H1 (cell line): Measurements from ENCODE around the gene NHLRC2. TPM values are rescaled to one million over a fixed set of nuclear protein-coding genes. Genes with fewer than 3 reads are reported as not detected.

Experiments
- CTCF ChIA-PET: fragments of 300-600 bp; sonication (Branson Sonifier 250); formaldehyde crosslinking; loops from one replicate; lab custom pipeline; 2021; ENCODE audit not compliant: partially characterized antibody; lab: Charles Lee
- POLR2A ChIA-PET: fragments of 300-600 bp; sonication (Branson Sonifier 250); formaldehyde crosslinking; loops from one replicate; lab custom pipeline; 2021; ENCODE audit warnings: inconsistent platforms; ENCODE audit not compliant: partially characterized antibody; lab: Charles Lee
- DNase-seq, 2 experiments: peaks; one replicate each; pipeline versions ENCODE4 v3.0.0 to v3.0.0-alpha.2; 2010 to 2022; ENCODE audit warnings: low spot score in 2 of 2, low read depth in 1 of 2, mixed read lengths in 1 of 2
- FAIRE-seq: peaks from 2 replicates; lab custom pipeline; 2011; peaks lifted over from hg19 to GRCh38; lab: Jason Lieb, UNC
- H2AFZ ChIP-seq: 2 replicates; pipeline ENCODE4 v1.8.1; 2012; ENCODE audit warnings: low read length, inconsistent platforms
- H2AK5ac ChIP-seq: 2 replicates; pipeline ENCODE4 v1.6.1; 2013; ENCODE audit warnings: low read depth, low read length
- H2BK120ac ChIP-seq: replicated peaks from 2 replicates; pipeline ENCODE3; 2013; ENCODE audit warnings: low read depth, low read length, inconsistent platforms
- H2BK12ac ChIP-seq: 2 replicates; pipeline ENCODE4 v1.6.1; 2013; ENCODE audit warnings: low read depth, low read length
- H2BK15ac ChIP-seq: 2 replicates; pipeline ENCODE4 v1.6.1; 2013; ENCODE audit warnings: low read length
- H2BK20ac ChIP-seq: 2 replicates; pipeline ENCODE4 v1.6.1; 2013; ENCODE audit warnings: low read length
- H2BK5ac ChIP-seq: 2 replicates; pipeline ENCODE4 v1.6.1; 2013; ENCODE audit warnings: low read depth, low read length
- H3K14ac ChIP-seq: 2 replicates; pipeline ENCODE4 v1.6.1; 2013; ENCODE audit warnings: inconsistent platforms; ENCODE audit not compliant: insufficient read length
- H3K18ac ChIP-seq: 2 replicates; pipeline ENCODE4 v1.6.1; 2013; ENCODE audit warnings: low read length; ENCODE audit errors: extremely low read depth
- H3K23ac ChIP-seq: 2 replicates; pipeline ENCODE4 v1.6.1; 2013; ENCODE audit warnings: inconsistent platforms; ENCODE audit not compliant: insufficient read length
- H3K23me2 ChIP-seq: 2 replicates; pipeline ENCODE4 v1.6.1; 2013; ENCODE audit warnings: low read depth, low read length
- H3K27ac ChIP-seq: 2 replicates; pipeline ENCODE4 v1.6.1; 2011; ENCODE audit warnings: low read depth, low read length, inconsistent platforms
- H3K27me3 ChIP-seq, 4 experiments: replicated peaks in 1 of 4; 1 replicate in 1 of 4; 2 replicates in 3 of 4; pipeline versions ENCODE4 v1.6.1 to v1.8.1; 2011 to 2013; ENCODE audit warnings: low read length in 3 of 4, mild to moderate bottlenecking in 3 of 4, inconsistent platforms in 2 of 4, mixed read lengths in 2 of 4, moderate library complexity in 1 of 4; ENCODE audit not compliant: control insufficient read depth in 3 of 4, insufficient read depth in 3 of 4; ENCODE audit errors: extremely low read depth in 1 of 4
- H3K36me3 ChIP-seq, 4 experiments: 2 replicates each; pipeline versions ENCODE4 v1.6.1 to v1.8.1; 2011 to 2013; ENCODE audit warnings: mild to moderate bottlenecking in 4 of 4, low read length in 3 of 4, moderate library complexity in 2 of 4, control low read depth in 1 of 4, inconsistent platforms in 1 of 4; ENCODE audit not compliant: insufficient read depth in 4 of 4, control insufficient read depth in 2 of 4
- H3K4ac ChIP-seq: replicated peaks from 2 replicates; pipeline ENCODE3; 2013; ENCODE audit warnings: low read length, low read depth, mixed read lengths, inconsistent platforms; ENCODE audit not compliant: insufficient read length
- H3K4me1 ChIP-seq, 4 experiments: replicated peaks in 1 of 4; 1 replicate in 1 of 4; 2 replicates in 3 of 4; pipeline versions ENCODE4 v1.6.1 to v1.8.1; 2011 to 2013; ENCODE audit warnings: low read length in 3 of 4, inconsistent platforms in 2 of 4, mixed read lengths in 1 of 4; ENCODE audit not compliant: insufficient read depth in 4 of 4, control insufficient read depth in 3 of 4
- H3K4me2 ChIP-seq, 2 experiments: 2 replicates each; pipeline versions ENCODE4 v1.6.1 to v1.8.1; 2011 to 2013; ENCODE audit warnings: low read depth in 2 of 2, low read length in 2 of 2, control low read depth in 1 of 2, inconsistent platforms in 1 of 2, mild to moderate bottlenecking in 1 of 2; ENCODE audit not compliant: insufficient read depth in 1 of 2
- H3K4me3 ChIP-seq, 4 experiments: fragments of 200-600, 300-600 bp in 1 of 4; sonication (generic), shearing (Covaris generic), sonication (Bioruptor Twin) in 1 of 4; 2 replicates each; pipeline versions ENCODE4 v1.5.1 to v1.8.1; 2011 to 2016; ENCODE audit warnings: low read length in 4 of 4, low read depth in 3 of 4, control low read depth in 2 of 4, inconsistent platforms in 2 of 4, mild to moderate bottlenecking in 2 of 4, mixed read lengths in 1 of 4, moderate library complexity in 1 of 4; ENCODE audit not compliant: insufficient read depth in 2 of 4; ENCODE audit errors: extremely low read depth in 1 of 4
- H3K56ac ChIP-seq: replicated peaks from 2 replicates; pipeline ENCODE3; 2013; ENCODE audit warnings: low read depth, mild to moderate bottlenecking, mixed read lengths, low read length, inconsistent platforms; ENCODE audit not compliant: insufficient read length
- H3K79me1 ChIP-seq: 2 replicates; pipeline ENCODE4 v1.6.1; 2013; ENCODE audit warnings: low read depth, low read length, control low read depth
- H3K79me2 ChIP-seq, 2 experiments: 2 replicates each; pipeline versions ENCODE4 v1.6.1 to v1.8.1; 2012 to 2013; ENCODE audit warnings: low read length in 2 of 2, mild to moderate bottlenecking in 2 of 2, inconsistent platforms in 1 of 2; ENCODE audit not compliant: insufficient read depth in 2 of 2, control insufficient read depth in 1 of 2
- H3K9ac ChIP-seq, 4 experiments: replicated peaks in 1 of 4; 1 replicate in 1 of 4; 2 replicates in 3 of 4; pipeline versions ENCODE4 v1.6.1 to v1.8.1; 2011 to 2013; ENCODE audit warnings: low read depth in 3 of 4, low read length in 3 of 4, control low read depth in 2 of 4, mild to moderate bottlenecking in 2 of 4, moderate library complexity in 2 of 4, inconsistent platforms in 1 of 4; ENCODE audit errors: extremely low read depth in 1 of 4
- H3K9me3 ChIP-seq, 2 experiments: 2 replicates each; pipeline versions ENCODE4 v1.6.1 to v1.8.1; 2012 to 2013; ENCODE audit warnings: mild to moderate bottlenecking in 2 of 2, moderate library complexity in 2 of 2, control low read depth in 1 of 2, inconsistent platforms in 1 of 2, low read depth in 1 of 2, low read length in 1 of 2, mixed read lengths in 1 of 2; ENCODE audit not compliant: insufficient read depth in 2 of 2
- H4K20me1 ChIP-seq, 2 experiments: replicated peaks in 1 of 2; 2 replicates each; pipeline versions ENCODE3 to v1.8.1; 2011 to 2013; ENCODE audit warnings: inconsistent platforms in 2 of 2, low read length in 2 of 2, mild to moderate bottlenecking in 1 of 2; ENCODE audit not compliant: insufficient read depth in 2 of 2, control insufficient read depth in 1 of 2
- H4K5ac ChIP-seq: 2 replicates; pipeline ENCODE4 v1.6.1; 2013; ENCODE audit warnings: low read length, low read depth, mixed read lengths, inconsistent platforms; ENCODE audit not compliant: insufficient read length
- H4K8ac ChIP-seq: 2 replicates; pipeline ENCODE4 v1.8.0; 2013; ENCODE audit warnings: mild to moderate bottlenecking, moderate library complexity, low read length, inconsistent platforms; ENCODE audit not compliant: insufficient read depth; ENCODE audit errors: extremely low read depth
- H4K91ac ChIP-seq: replicated peaks from 2 replicates; pipeline ENCODE3; 2013; ENCODE audit warnings: low read length, mixed read lengths, inconsistent platforms; ENCODE audit not compliant: insufficient read length
- E2F6 ChIP-seq: IDR thresholded peaks from 2 replicates; pipeline ENCODE4 v1.6.1; 2012; ENCODE audit warnings: inconsistent platforms
- KDM5A ChIP-seq: fragments of 200-600 bp; IDR thresholded peaks from 2 replicates; pipeline ENCODE4 v1.7.1; 2012; ENCODE audit warnings: mild to moderate bottlenecking, low read length, inconsistent platforms, mixed read lengths
- RFX5 ChIP-seq: IDR thresholded peaks from 2 replicates; pipeline ENCODE4 v1.6.1; 2011; ENCODE audit warnings: low read depth, low read length, improper control_type of control experiment, borderline replicate concordance
- SIX5 ChIP-seq: IDR thresholded peaks from 2 replicates; pipeline ENCODE4 v1.6.1; 2011; ENCODE audit warnings: mild to moderate bottlenecking, low read depth, low read length
- TEAD4 ChIP-seq: IDR thresholded peaks from 2 replicates; pipeline ENCODE4 v1.6.1; 2012; ENCODE audit warnings: low read depth, low read length, inconsistent platforms, mixed read lengths
- YY1 ChIP-seq: IDR thresholded peaks from 2 replicates; pipeline ENCODE4 v1.6.1; 2011; ENCODE audit warnings: low read depth, mild to moderate bottlenecking, low read length
- WGBS, 2 experiments: shearing (Covaris generic) in 1 of 2; methylation state at CpG; one replicate each; pipeline versions ENCODE4 v1.1.6 to v1.1.7; 2013 to 2015; ENCODE audit warnings: low lambda C conversion rate in 2 of 2, mixed read lengths in 2 of 2, inconsistent platforms in 1 of 2, low coverage in 1 of 2, missing lambda C conversion rate in 1 of 2; ENCODE audit not compliant: insufficient replicate concordance in 2 of 2, insufficient coverage in 1 of 2, insufficient read length in 1 of 2; ENCODE audit errors: extremely low coverage in 1 of 2, missing lambda C conversion rate in 1 of 2; 5-methylcytosine and 5-hydroxymethylcytosine counted together
- polyA plus RNA-seq, 7 experiments: library from polyadenylated mRNA; depleted of rRNA in 3 of 7; stranded (reverse) in 5 of 7; unstranded in 2 of 7; fragments of >200 nt in 5 of 7; fragments of 200-250 nt in 2 of 7; gene quantifications; 1 replicate in 5 of 7; 2 replicates in 1 of 7; 4 replicates in 1 of 7; pipeline versions ENCODE4 v1.2.1 to v1.2.3, GENCODE V29; 2011 to 2013; ENCODE audit warnings: missing spikeins in 2 of 7, mixed read lengths in 2 of 7
- total RNA-seq: library from RNA; stranded (reverse); fragmentation: NEBNext Ultra II Directional; extraction: Animal tissue kit (Norgen Biotek cat#: 25700); gene quantifications from 2 replicates; pipeline ENCODE4 v1.2.1, GENCODE V29; 2021

The NHLRC2 gene
- total and polyA plus RNA-seq, 2 of the 8 experiments (the other 6 are each of a cell fraction or from before 2014, with no cell fraction given): 4.9 to 25.6 TPM

GRCh38 chr10:113842171-113842570, 12.3 kb upstream of the NHLRC2 start:
- Histone ChIP-seq H3K27me3 (no peaks in the 10 kb centered on the region), H3K4me2 (no peak overlapping the region), H3K56ac (no peak overlapping the region), H3K23ac (no peak overlapping the region), H2BK15ac (no peak overlapping the region), H3K4me1 (peaks cover 0 to 5% (median 0%) of the 10 kb centered on the region in 4 experiments; a peak in 1 of 7 replicates), H2AFZ (no peak overlapping the region), H2BK20ac (no peak overlapping the region), H3K23me2 (no peaks in the 10 kb centered on the region), H3K36me3 (peaks cover 0 to 18% (median 4%) of the 10 kb centered on the region in 4 experiments; a peak in 3 of 8 replicates), H4K5ac (no peak overlapping the region), H3K9me3 (no peaks in the 10 kb centered on the region), H4K20me1 (no peaks in the 10 kb centered on the region), H2BK120ac (no peak overlapping the region), H3K14ac (no peak overlapping the region), H3K9ac (no peak overlapping the region), H3K27ac (no peak overlapping the region), H2BK5ac (no peak overlapping the region), H3K4ac (no peak overlapping the region), H4K8ac (no peak overlapping the region), H2AK5ac (no peak overlapping the region), H3K79me1 (no peaks in the 10 kb centered on the region), H2BK12ac (no peak overlapping the region), H3K4me3 (no peak overlapping the region), H3K79me2 (no peaks in the 10 kb centered on the region), H3K18ac (no peak overlapping the region), H4K91ac (no peak overlapping the region)
- FAIRE-seq: no peak
- ChIA-PET POLR2A (no interaction called here), CTCF (no interaction called here)
- WGBS, 2 experiments: 81% methylated on average over 1 of the region's 1 CpG; no CpG with 5 or more reads in 1 of the 2 experiments
- no peak for DNase-seq
- TF ChIP-seq E2F6 (no peak), KDM5A (no peak), RFX5 (no peak), SIX5 (no peak), YY1 (no peak), TEAD4 (no peak)
